NCI-H2081 treated with DMSO at 0.1 percent for 48 hours (cell line): ENCODE data around the gene ALG12.

Source experiments
- DNase-seq: peaks from one replicate; lab custom pipeline; 2025; lab: John Stamatoyannopoulos, UW

ALG12 gene

DNA sequence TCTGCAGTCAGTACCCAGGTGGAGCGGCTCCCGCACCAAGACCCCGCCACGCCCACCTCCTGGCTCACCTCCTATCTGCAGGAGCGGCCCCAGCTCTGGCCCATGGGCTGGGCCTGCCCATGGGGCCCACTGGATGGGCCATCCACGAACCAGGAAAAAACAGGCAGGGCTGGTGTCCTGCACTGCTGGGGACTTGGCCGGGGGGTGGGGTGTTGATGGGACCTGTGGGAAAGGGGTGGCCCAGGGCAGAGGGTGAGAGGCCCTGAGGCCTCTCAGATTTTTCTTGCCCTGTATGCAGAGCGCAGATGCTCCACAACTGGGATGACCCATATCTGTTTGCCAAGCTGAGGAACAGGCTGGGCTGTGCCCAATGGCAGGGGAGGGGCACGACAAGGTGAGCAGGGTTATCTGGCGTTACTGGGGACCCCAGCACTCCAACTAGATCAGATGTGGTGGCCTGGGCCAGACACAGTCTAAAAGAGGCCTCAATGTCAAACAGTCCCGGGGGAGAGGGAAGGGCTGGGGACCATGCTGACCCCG, 39.7 kb upstream of the ALG12 start:
- DNase-seq, result no peak

DNA sequence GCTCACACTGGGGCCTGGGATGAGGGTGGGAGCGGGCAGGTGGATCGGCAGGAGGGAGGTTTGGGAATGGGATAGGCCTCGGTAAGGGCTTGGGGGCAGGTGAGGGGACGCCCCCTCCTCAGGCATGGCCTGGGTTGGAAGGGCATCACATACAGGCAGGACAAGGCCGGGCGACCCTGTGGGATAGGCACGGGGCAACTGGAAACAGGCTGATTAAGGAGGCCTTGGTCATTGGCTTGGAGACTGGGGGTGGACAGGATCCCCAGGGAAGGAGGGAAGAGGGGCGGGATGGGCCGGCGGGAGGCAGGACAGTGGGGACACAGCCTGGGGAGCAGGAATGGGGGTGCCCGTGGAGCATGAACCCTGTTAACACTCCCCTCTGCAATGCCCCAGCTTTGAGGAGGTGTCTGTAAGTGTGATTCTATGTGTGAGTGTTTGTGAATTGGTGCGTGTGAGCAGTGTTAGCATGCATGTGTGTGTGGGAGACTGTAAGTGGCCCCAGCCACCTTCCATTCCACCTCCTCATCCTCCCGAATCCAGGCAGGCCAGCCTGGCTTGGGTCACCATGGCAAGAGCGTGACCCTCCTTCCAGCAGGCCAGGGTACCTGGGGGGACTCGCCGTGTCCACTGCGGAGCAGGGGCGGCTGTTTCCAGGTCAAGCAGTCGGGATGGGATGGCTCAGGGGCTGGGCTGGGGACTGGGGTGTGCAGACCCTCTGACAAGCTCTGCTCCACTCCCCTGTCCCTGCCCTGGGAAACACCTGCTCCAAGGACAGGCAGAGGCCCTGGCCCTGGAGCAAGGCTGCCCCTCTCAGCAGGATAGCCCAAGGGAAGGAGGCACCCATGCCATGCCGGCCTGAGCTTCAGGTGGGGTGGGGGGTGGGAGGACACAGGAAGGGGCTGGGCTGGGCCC, 38.9 kb upstream of the ALG12 start:
- no peak for DNase-seq

- DNase-seq, result no peak
Measured at GRCh38 chr22:49956418-49956770, 38.2 kb upstream of the ALG12 start.

DNA sequence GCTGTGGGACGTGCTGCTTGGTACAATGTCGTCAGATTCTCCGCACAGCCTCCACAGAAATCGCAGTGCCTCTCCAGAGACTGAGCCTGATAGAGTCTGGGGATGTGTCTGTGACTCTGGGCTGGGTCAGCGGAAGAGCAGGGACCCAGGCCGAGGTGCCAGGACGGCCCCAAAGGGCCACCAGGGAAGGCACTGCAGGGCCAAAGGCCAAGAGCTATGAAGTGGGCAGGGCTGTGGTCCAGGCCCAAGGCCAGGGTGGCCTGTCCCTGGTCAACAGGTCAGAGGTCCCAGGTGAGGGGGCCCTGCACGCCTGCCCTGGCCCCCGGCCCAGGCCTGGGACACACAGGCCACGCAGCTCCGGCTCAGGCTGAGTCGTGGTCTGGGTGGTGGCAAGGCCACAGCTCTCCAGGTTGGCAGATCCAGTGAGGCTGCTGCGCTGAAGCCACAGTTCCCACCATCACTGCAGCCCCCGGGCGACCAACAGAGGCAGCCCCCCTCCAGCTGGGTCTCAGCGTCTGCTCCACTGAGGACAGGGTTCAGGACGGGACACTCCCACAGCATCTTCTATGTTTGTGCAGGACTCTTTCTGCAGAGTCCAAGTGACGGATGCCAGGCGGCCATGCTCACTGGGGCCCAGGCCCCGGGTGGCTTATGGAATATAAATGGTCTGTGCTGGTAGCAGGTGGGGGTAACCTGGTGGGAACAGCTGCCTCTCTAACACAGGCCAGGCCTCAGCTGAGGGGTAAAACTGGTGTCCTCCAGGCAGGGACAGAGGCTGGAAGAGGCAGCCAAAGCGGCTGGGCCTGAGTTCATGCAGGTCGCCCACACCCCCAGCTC, 37.6 kb upstream of the ALG12 start:
- no peak for DNase-seq

- no peak for DNase-seq
Measured at GRCh38 chr22:49954991-49955580, 36.8 kb upstream of the ALG12 start.

DNA sequence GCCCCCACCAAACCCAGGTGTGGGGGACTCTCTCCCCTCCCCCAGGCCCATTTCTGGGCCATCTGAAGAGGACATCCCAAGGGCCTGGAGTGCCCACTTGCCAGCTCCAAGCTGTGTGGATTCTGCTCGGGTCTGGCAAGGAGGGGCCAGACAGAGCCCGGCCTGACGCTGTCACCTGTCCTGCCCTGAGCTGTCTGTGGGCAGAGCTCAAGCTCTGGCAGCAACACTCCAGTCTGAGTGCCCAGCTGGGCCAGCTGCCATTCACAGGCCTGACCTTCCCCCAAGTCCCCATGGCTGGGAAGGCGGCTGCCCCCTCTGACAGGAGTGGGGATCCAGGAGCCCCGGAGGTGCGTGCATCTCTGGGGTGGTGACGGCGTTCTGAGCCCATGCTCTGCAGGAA, 36.1 kb upstream of the ALG12 start:
- no peak for DNase-seq

GRCh38 chr22:49953680-49954344, 35.6 kb upstream of the ALG12 start:
- DNase-seq, result no peak

- DNase-seq, result no peak
Measured at GRCh38 chr22:49953027-49953679, 34.9 kb upstream of the ALG12 start.

GRCh38 chr22:49951986-49952896, 34.0 kb upstream of the ALG12 start:
- no peak for DNase-seq

GRCh38 chr22:49951678-49951985, 33.4 kb upstream of the ALG12 start:
- DNase-seq, result no peak

- DNase-seq, result no peak
Measured at GRCh38 chr22:49951000-49951677, 32.9 kb upstream of the ALG12 start.

DNA sequence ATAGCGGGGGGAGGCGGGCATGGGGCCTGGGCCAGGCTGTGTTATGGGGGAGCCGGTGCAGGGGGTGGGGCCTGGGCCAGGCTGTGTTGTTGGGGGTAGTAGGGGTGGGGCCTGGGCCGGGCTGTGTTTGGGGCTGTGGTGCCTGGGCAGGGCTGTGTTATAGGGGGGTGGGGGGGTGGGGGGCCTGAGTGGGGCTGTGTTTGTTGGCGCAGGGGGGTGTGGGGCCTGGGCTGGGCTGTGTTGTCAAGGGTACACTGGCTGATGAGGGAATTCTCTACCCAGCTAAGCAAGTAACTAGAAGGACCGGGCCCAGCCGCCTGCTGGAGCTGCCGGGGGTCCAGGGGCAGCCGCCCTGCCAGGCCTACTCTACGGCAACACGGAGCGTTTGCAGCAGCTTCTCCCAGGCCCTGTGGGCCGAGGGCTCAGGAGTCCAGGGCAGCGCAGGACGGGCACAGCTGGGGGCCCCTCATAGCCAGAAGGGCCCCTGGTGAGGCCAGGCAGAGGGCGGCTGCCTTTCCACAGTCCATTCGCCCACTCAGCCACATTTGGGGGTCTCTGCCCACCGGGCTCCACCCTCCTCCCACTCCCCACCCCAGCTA, 32.3 kb upstream of the ALG12 start:
- DNase-seq, result no peak

DNA sequence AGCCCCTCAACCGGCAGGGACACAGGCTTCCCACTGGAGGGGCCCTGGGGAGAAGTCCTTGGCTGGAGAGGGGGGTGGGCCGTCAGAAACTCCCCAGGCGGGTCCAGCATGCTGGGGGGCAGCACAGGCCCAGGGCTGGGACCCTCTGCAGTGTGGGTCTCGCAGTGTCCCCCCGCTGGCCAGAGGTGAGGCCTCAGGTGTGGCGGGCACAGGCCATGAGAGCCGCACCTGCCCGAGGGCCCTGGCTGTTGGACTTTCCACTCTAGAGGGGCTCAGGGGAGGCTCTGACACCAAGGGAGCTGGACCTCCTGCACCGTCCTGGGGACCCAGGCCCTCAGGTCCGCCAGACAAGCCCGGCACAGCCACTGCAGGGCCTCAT, 31.7 kb upstream of the ALG12 start:
- no peak for DNase-seq

- no peak for DNase-seq
Measured at GRCh38 chr22:49948958-49949913, 31.0 kb upstream of the ALG12 start.

GRCh38 chr22:49948116-49948957, 30.1 kb upstream of the ALG12 start:
- no peak for DNase-seq

DNA sequence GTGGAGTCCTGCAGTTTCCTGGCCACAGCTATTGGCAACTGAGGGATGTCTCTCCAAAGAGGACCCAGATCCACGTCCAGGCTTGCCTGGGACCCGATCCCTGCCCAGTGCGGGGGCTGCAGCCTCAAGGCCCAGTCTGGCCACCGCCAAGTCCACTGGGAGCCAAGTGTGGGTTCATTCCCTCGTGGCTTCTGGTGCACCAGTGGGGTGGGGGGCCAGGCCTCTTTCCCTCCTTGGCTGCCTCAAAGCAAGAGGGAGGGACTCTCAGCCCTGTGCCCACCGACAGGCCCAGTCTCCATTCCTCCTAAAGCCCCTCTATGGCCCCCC, 29.0 kb upstream of the ALG12 start:
- DNase-seq, result no peak

- no peak for DNase-seq
Measured at GRCh38 chr22:49946612-49947295, 28.5 kb upstream of the ALG12 start.
